ENCODE data around the gene SBF2. TPM values are rescaled to one million over a fixed set of nuclear protein-coding genes. Genes with fewer than 3 reads are reported as not detected.

SBF2 gene
- total and polyA plus RNA-seq, 5 donors from 2014 or later, result 1.1 to 5.5 (median 2.1) TPM

- H3K27ac ChIP-seq (ENCODE audit: insufficient read depth, low read length, poor library complexity, severe bottlenecking), result no peak overlapping the region
- Mint-ChIP-seq H3K4me3 (no peak overlapping the region), H3K4me1 (peaks cover 0 to 2% (median 0%) of the 10 kb centered on the region in 4 donors), H3K9me3 (peaks cover 0 to 6% (median 0%) of the 10 kb centered on the region in 7 donors), H3K36me3 (peaks cover 14% of the 10 kb centered on the region), H3K27ac (no peak overlapping the region), H3K27me3 (peaks cover 8% of the 10 kb centered on the region)
- no peaks in the 10 kb centered on the region for H3K36me3 ChIP-seq (ENCODE audit: control insufficient read depth, insufficient read depth, low read length)
- H3K4me3 ChIP-seq (ENCODE audit: low read depth, low read length), result no peak overlapping the region
- no peaks in the 10 kb centered on the region for H3K27me3 ChIP-seq (ENCODE audit: control insufficient read depth, insufficient read depth, low read length)
- H3K9me3 ChIP-seq (ENCODE audit: control insufficient read depth in 2 of 2, low read length in 2 of 2), result no peaks in the 10 kb centered on the region
- no peak for ATAC-seq (ENCODE audit: low read depth in 2 of 2)
- DNase-seq, result no peak
- H3K4me1 ChIP-seq (ENCODE audit: control insufficient read depth, insufficient read depth, low read length, poor library complexity, severe bottlenecking), result no peaks in the 10 kb centered on the region
Observed at GRCh38 chr11:9896902-9897301, 397.1 kb downstream of the SBF2 start.

GRCh38 chr11:9895006-9895405 lies 399.0 kb downstream of the SBF2 start:
- peaks cover 0 to 7% (median 4%) of the 10 kb centered on the region in 4 donors for H3K4me1 Mint-ChIP-seq
- Histone ChIP-seq H3K36me3 (ENCODE audit: control insufficient read depth, insufficient read depth, low read length) (no peaks in the 10 kb centered on the region), H3K4me3 (ENCODE audit: low read depth, low read length) (no peak overlapping the region), H3K27ac (ENCODE audit: insufficient read depth, low read length, poor library complexity, severe bottlenecking) (no peak overlapping the region), H3K9me3 (ENCODE audit: control insufficient read depth in 2 of 2, low read length in 2 of 2) (no peaks in the 10 kb centered on the region), H3K4me1 (ENCODE audit: control insufficient read depth, insufficient read depth, low read length, poor library complexity, severe bottlenecking) (no peaks in the 10 kb centered on the region), H3K27me3 (ENCODE audit: control insufficient read depth, insufficient read depth, low read length) (no peaks in the 10 kb centered on the region)
- ATAC-seq (ENCODE audit: low read depth in 2 of 2), result no peak
- H3K36me3 Mint-ChIP-seq, result peaks cover 14% of the 10 kb centered on the region
- peaks cover 0 to 6% (median 0%) of the 10 kb centered on the region in 7 donors for H3K9me3 Mint-ChIP-seq
- no peak for DNase-seq
- H3K27me3 Mint-ChIP-seq, result peaks cover 7% of the 10 kb centered on the region
- no peak overlapping the region for H3K4me3 Mint-ChIP-seq
- no peak overlapping the region for H3K27ac Mint-ChIP-seq

- H3K27me3 ChIP-seq (ENCODE audit: control insufficient read depth, insufficient read depth, low read length), result no peaks in the 10 kb centered on the region
- peaks cover 14% of the 10 kb centered on the region for H3K36me3 Mint-ChIP-seq
- H3K4me3 Mint-ChIP-seq, result no peak overlapping the region
- H3K4me3 ChIP-seq (ENCODE audit: low read depth, low read length), result no peak overlapping the region
- H3K9me3 ChIP-seq (ENCODE audit: control insufficient read depth in 2 of 2, low read length in 2 of 2), result no peaks in the 10 kb centered on the region
- DNase-seq (no peak), ATAC-seq (ENCODE audit: low read depth in 2 of 2) (no peak)
- no peaks in the 10 kb centered on the region for H3K36me3 ChIP-seq (ENCODE audit: control insufficient read depth, insufficient read depth, low read length)
- H3K4me1 ChIP-seq (ENCODE audit: control insufficient read depth, insufficient read depth, low read length, poor library complexity, severe bottlenecking), result no peaks in the 10 kb centered on the region
- no peak overlapping the region for H3K27ac ChIP-seq (ENCODE audit: insufficient read depth, low read length, poor library complexity, severe bottlenecking)
- H3K27me3 Mint-ChIP-seq, result peaks cover 7% of the 10 kb centered on the region
- peaks cover 0 to 7% (median 4%) of the 10 kb centered on the region in 4 donors for H3K4me1 Mint-ChIP-seq
- no peak overlapping the region for H3K27ac Mint-ChIP-seq
- peaks cover 0 to 6% (median 0%) of the 10 kb centered on the region in 7 donors for H3K9me3 Mint-ChIP-seq
Observed at GRCh38 chr11:9893474-9893873, 400.5 kb downstream of the SBF2 start.

GRCh38 chr11:9888938-9889337 lies 405.1 kb downstream of the SBF2 start:
- H3K36me3 Mint-ChIP-seq, result peaks cover 3% of the 10 kb centered on the region
- DNase-seq (no peak), ATAC-seq (ENCODE audit: low read depth in 2 of 2) (no peak)
- Histone ChIP-seq H3K36me3 (ENCODE audit: control insufficient read depth, insufficient read depth, low read length) (no peaks in the 10 kb centered on the region), H3K27ac (ENCODE audit: insufficient read depth, low read length, poor library complexity, severe bottlenecking) (no peak overlapping the region), H3K4me1 (ENCODE audit: control insufficient read depth, insufficient read depth, low read length, poor library complexity, severe bottlenecking) (no peaks in the 10 kb centered on the region), H3K4me3 (ENCODE audit: low read depth, low read length) (no peak overlapping the region), H3K27me3 (ENCODE audit: control insufficient read depth, insufficient read depth, low read length) (no peaks in the 10 kb centered on the region), H3K9me3 (ENCODE audit: control insufficient read depth in 2 of 2, low read length in 2 of 2) (no peaks in the 10 kb centered on the region)
- H3K27me3 Mint-ChIP-seq, result peaks cover 9% of the 10 kb centered on the region
- H3K4me3 Mint-ChIP-seq, result no peak overlapping the region
- no peak overlapping the region for H3K27ac Mint-ChIP-seq
- no peaks in the 10 kb centered on the region for H3K9me3 Mint-ChIP-seq
- peaks cover 0 to 7% (median 4%) of the 10 kb centered on the region in 4 donors for H3K4me1 Mint-ChIP-seq

- peaks cover 0 to 7% (median 4%) of the 10 kb centered on the region in 4 donors for H3K4me1 Mint-ChIP-seq
- no peaks in the 10 kb centered on the region for H3K36me3 ChIP-seq (ENCODE audit: control insufficient read depth, insufficient read depth, low read length)
- peaks cover 3% of the 10 kb centered on the region for H3K36me3 Mint-ChIP-seq
- H3K4me1 ChIP-seq (ENCODE audit: control insufficient read depth, insufficient read depth, low read length, poor library complexity, severe bottlenecking), result no peaks in the 10 kb centered on the region
- no peak overlapping the region for H3K4me3 Mint-ChIP-seq
- H3K27me3 ChIP-seq (ENCODE audit: control insufficient read depth, insufficient read depth, low read length), result no peaks in the 10 kb centered on the region
- no peak overlapping the region for H3K27ac Mint-ChIP-seq
- peaks cover 9% of the 10 kb centered on the region for H3K27me3 Mint-ChIP-seq
- no peak overlapping the region for H3K27ac ChIP-seq (ENCODE audit: insufficient read depth, low read length, poor library complexity, severe bottlenecking)
- H3K9me3 Mint-ChIP-seq, result no peaks in the 10 kb centered on the region
- DNase-seq, result no peak
- no peak for ATAC-seq (ENCODE audit: low read depth in 2 of 2)
- H3K4me3 ChIP-seq (ENCODE audit: low read depth, low read length), result no peak overlapping the region
- no peaks in the 10 kb centered on the region for H3K9me3 ChIP-seq (ENCODE audit: control insufficient read depth in 2 of 2, low read length in 2 of 2)
Observed at GRCh38 chr11:9887472-9887871, 406.5 kb downstream of the SBF2 start.

- H3K36me3 ChIP-seq (ENCODE audit: control insufficient read depth, insufficient read depth, low read length), result no peaks in the 10 kb centered on the region
- Mint-ChIP-seq H3K36me3 (peaks cover 3% of the 10 kb centered on the region), H3K27me3 (peaks cover 18% of the 10 kb centered on the region), H3K4me1 (peaks cover 0 to 6% (median 3%) of the 10 kb centered on the region in 4 donors), H3K27ac (no peak overlapping the region), H3K4me3 (no peak overlapping the region), H3K9me3 (no peaks in the 10 kb centered on the region)
- ATAC-seq (ENCODE audit: low read depth in 2 of 2) (no peak), DNase-seq (no peak)
- no peak overlapping the region for H3K27ac ChIP-seq (ENCODE audit: insufficient read depth, low read length, poor library complexity, severe bottlenecking)
- H3K27me3 ChIP-seq (ENCODE audit: control insufficient read depth, insufficient read depth, low read length), result no peaks in the 10 kb centered on the region
- H3K4me3 ChIP-seq (ENCODE audit: low read depth, low read length), result no peak overlapping the region
- no peaks in the 10 kb centered on the region for H3K9me3 ChIP-seq (ENCODE audit: control insufficient read depth in 2 of 2, low read length in 2 of 2)
- no peaks in the 10 kb centered on the region for H3K4me1 ChIP-seq (ENCODE audit: control insufficient read depth, insufficient read depth, low read length, poor library complexity, severe bottlenecking)
Observed at GRCh38 chr11:9886595-9886994, 407.4 kb downstream of the SBF2 start.

- Histone ChIP-seq H3K4me1 (ENCODE audit: control insufficient read depth, insufficient read depth, low read length, poor library complexity, severe bottlenecking) (no peaks in the 10 kb centered on the region), H3K9me3 (ENCODE audit: control insufficient read depth in 2 of 2, low read length in 2 of 2) (no peaks in the 10 kb centered on the region), H3K27ac (ENCODE audit: insufficient read depth, low read length, poor library complexity, severe bottlenecking) (no peak overlapping the region), H3K36me3 (ENCODE audit: control insufficient read depth, insufficient read depth, low read length) (no peaks in the 10 kb centered on the region), H3K27me3 (ENCODE audit: control insufficient read depth, insufficient read depth, low read length) (no peaks in the 10 kb centered on the region), H3K4me3 (ENCODE audit: low read depth, low read length) (no peak overlapping the region)
- peaks cover 24% of the 10 kb centered on the region for H3K27me3 Mint-ChIP-seq
- H3K4me3 Mint-ChIP-seq, result no peak overlapping the region
- H3K36me3 Mint-ChIP-seq, result no peaks in the 10 kb centered on the region
- H3K9me3 Mint-ChIP-seq, result no peaks in the 10 kb centered on the region
- ATAC-seq (ENCODE audit: low read depth in 2 of 2) (no peak), DNase-seq (no peak)
- no peak overlapping the region for H3K27ac Mint-ChIP-seq
- H3K4me1 Mint-ChIP-seq, result no peaks in the 10 kb centered on the region
Observed at GRCh38 chr11:9884601-9885000, 409.4 kb downstream of the SBF2 start.

- no peaks in the 10 kb centered on the region for H3K27me3 ChIP-seq (ENCODE audit: control insufficient read depth, insufficient read depth, low read length)
- H3K27ac ChIP-seq (ENCODE audit: insufficient read depth, low read length, poor library complexity, severe bottlenecking), result no peak overlapping the region
- H3K27ac Mint-ChIP-seq, result no peak overlapping the region
- ATAC-seq (ENCODE audit: low read depth in 2 of 2) (no peak), DNase-seq (no peak)
- no peaks in the 10 kb centered on the region for H3K4me1 ChIP-seq (ENCODE audit: control insufficient read depth, insufficient read depth, low read length, poor library complexity, severe bottlenecking)
- peaks cover 18% of the 10 kb centered on the region for H3K27me3 Mint-ChIP-seq
- no peaks in the 10 kb centered on the region for H3K9me3 Mint-ChIP-seq
- no peak overlapping the region for H3K4me3 ChIP-seq (ENCODE audit: low read depth, low read length)
- H3K9me3 ChIP-seq (ENCODE audit: control insufficient read depth in 2 of 2, low read length in 2 of 2), result no peaks in the 10 kb centered on the region
- H3K4me1 Mint-ChIP-seq, result no peaks in the 10 kb centered on the region
- no peaks in the 10 kb centered on the region for H3K36me3 ChIP-seq (ENCODE audit: control insufficient read depth, insufficient read depth, low read length)
- no peaks in the 10 kb centered on the region for H3K36me3 Mint-ChIP-seq
- H3K4me3 Mint-ChIP-seq, result no peak overlapping the region
Observed at GRCh38 chr11:9880657-9881056, 413.4 kb downstream of the SBF2 start.
